PC-3 (cell line): ENCODE results near the gene TBC1D16. TPM values are rescaled to one million over a fixed set of nuclear protein-coding genes. Genes with fewer than 3 reads are reported as not detected.
"Not testable (repeated sequence)": the region's sequence is repeated elsewhere in the genome, so short reads cannot be mapped to it uniquely, and the experiment has no call there.

Experiments
- ATAC-seq: fragments of 200-7000 bp; cut with Tn5 transposase; 2 replicates; pipeline ENCODE4 v1.9.1; 2020; ENCODE audit warnings: mild to moderate bottlenecking, moderate library complexity
- BruUV-seq: library from RNA; stranded (reverse); fragments of 400-500 nt; replicated peaks from 2 replicates; lab custom pipeline; 2021; lab: Mats Ljungman, UMichigan
- CTCF ChIA-PET: fragments of 300-600 bp; sonication (Branson Sonifier 250); formaldehyde crosslinking; loops from one replicate; lab custom pipeline; 2022; ENCODE audit warnings: antibody characterized with exemption; lab: Charles Lee
- POLR2A ChIA-PET: fragments of 300-600 bp; sonication (Branson Sonifier 250); formaldehyde crosslinking; loops from one replicate; lab custom pipeline; 2022; ENCODE audit warnings: antibody characterized with exemption; ENCODE audit not compliant: unreplicated experiment; lab: Charles Lee
- DNase-seq: peaks from one replicate; pipeline ENCODE4 v3.0.0-alpha.2; 2015
- H2AFZ ChIP-seq: fragments of 300-600 bp; sonication (generic); 2 replicates; pipeline ENCODE4 v1.6.0; 2016; ENCODE audit warnings: antibody characterized with exemption, low read length
- H3F3A ChIP-seq: fragments of 300-600 bp; sonication (generic); one replicate; pipeline ENCODE4 v1.6.0; 2017; ENCODE audit warnings: antibody characterized with exemption, low read length, control low read depth, mild to moderate bottlenecking; ENCODE audit not compliant: unreplicated experiment
- H3K27ac ChIP-seq: fragments of 300-600 bp; sonication (generic); 2 replicates; pipeline ENCODE4 v1.5.1; 2016; ENCODE audit warnings: mild to moderate bottlenecking, low read length
- H3K27me3 ChIP-seq: fragments of 300-600 bp; sonication (generic); 2 replicates; pipeline ENCODE4 v1.6.1; 2016; ENCODE audit warnings: low read length, mixed read lengths
- H3K36me3 ChIP-seq: fragments of 300-600 bp; sonication (generic); 2 replicates; pipeline ENCODE4 v1.6.1; 2016; ENCODE audit warnings: low read depth, mixed run types, low read length, mixed read lengths
- H3K4me1 ChIP-seq: fragments of 300-600 bp; sonication (generic); 2 replicates; pipeline ENCODE4 v1.5.1; 2016; ENCODE audit warnings: low read length; ENCODE audit not compliant: insufficient read depth
- H3K4me2 ChIP-seq: fragments of 300-600 bp; sonication (generic); 2 replicates; pipeline ENCODE4 v1.6.0; 2016; ENCODE audit warnings: low read length
- H3K4me3 ChIP-seq: fragments of 300-600 bp; sonication (generic); 2 replicates; pipeline ENCODE4 v1.5.1; 2016; ENCODE audit warnings: mild to moderate bottlenecking, low read length, mixed read lengths
- H3K79me2 ChIP-seq: fragments of 300-600 bp; sonication (generic); 2 replicates; pipeline ENCODE4 v1.6.1; 2017; ENCODE audit warnings: low read length, mixed read lengths
- H3K9ac ChIP-seq: fragments of 300-600 bp; sonication (generic); 2 replicates; pipeline ENCODE4 v1.6.0; 2016; ENCODE audit warnings: mild to moderate bottlenecking, low read length
- H3K9me2 ChIP-seq: fragments of 300-600 bp; sonication (generic); replicated peaks from 2 replicates; pipeline ENCODE4 v1.6.1; 2016; ENCODE audit warnings: mixed run types, low read length, mixed read lengths
- H3K9me3 ChIP-seq: fragments of 300-600 bp; sonication (generic); 2 replicates; pipeline ENCODE4 v1.6.1; 2016; ENCODE audit warnings: low read length, mixed read lengths
- H4K20me1 ChIP-seq: fragments of 300-600 bp; sonication (generic); 2 replicates; pipeline ENCODE4 v1.6.1; 2016; ENCODE audit warnings: low read length, mixed read lengths
- EZH2 ChIP-seq: fragments of 300-600 bp; sonication (generic); IDR thresholded peaks from one replicate; pipeline ENCODE4 v1.6.1; 2017; ENCODE audit warnings: antibody characterized with exemption, mild to moderate bottlenecking, low read length; ENCODE audit not compliant: unreplicated experiment
- EZH2phosphoT487 ChIP-seq: fragments of 300-600 bp; sonication (generic); IDR thresholded peaks from 2 replicates; pipeline ENCODE4 v1.6.1; 2018; ENCODE audit warnings: mild to moderate bottlenecking, antibody characterized with exemption, low read length, borderline replicate concordance
- intact Hi-C: fragments of 100-400 bp; cut with micrococcal nuclease; formaldehyde crosslinking; loops from 2 replicates; pipeline ENCODE4 v1.9.0; 2023
- total RNA-seq: library from RNA; depleted of rRNA; stranded (reverse); fragments of >200 nt; gene quantifications from 2 replicates; pipeline ENCODE4 v1.2.3, GENCODE V29; 2014
- TF ChIP-seq, protein P1 (sequence below): fragments of 300-600 bp; sonication (generic); conservative IDR thresholded peaks from 2 replicates; pipeline ENCODE4 v1.5.1; 2017; ENCODE audit warnings: antibody characterized with exemption, low read depth, mild to moderate bottlenecking, low read length

TBC1D16 gene
- total RNA-seq, 1 experiment from 2014 or later: 23.7 TPM

DNA sequence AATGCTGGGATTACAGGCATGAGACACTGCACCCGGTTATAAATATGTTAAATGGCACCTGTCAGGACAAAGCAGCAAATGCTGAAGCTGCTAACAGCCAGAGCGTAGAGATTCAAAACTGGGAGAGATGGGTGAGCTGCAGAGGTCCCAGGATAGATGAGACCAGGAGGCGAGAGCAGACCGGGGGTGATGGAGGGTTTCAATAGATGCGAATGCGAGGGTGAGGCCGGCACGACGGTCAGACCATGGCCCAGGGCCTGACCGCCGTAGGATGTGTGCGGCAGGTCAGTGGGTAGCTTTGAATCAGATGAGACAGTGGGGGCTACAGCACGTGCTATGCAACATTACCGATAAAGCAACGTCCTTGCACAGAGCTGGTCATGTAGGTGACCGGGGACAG lies 15.0 kb upstream of the TBC1D16 start:
- H3K4me3 ChIP-seq: no peak overlapping the region

DNA sequence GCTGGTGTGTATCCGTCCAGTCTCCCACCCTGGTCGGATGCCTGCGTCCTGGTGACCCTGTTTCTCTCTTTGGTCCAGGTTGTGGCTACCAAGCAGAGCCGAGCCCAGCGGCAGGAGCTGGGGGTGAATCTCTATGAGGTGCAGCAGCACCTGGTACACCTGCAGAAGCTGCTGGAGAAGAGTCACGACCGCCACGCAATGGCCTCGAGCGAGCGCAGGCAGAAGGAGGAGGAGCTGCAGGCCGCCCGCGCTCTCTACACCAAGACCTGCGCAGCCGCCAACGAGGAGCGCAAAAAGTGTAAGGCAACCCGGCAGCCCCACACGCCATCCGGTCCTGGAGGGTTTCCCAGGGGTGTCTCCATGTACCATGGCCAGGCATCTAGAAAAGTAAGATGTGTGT lies 14.3 kb upstream of the TBC1D16 start:
- no peaks in the 10 kb centered on the region for H3K36me3 ChIP-seq
- no peaks in the 10 kb centered on the region for H3K9me2 ChIP-seq
- TF ChIP-seq, protein P1, sequence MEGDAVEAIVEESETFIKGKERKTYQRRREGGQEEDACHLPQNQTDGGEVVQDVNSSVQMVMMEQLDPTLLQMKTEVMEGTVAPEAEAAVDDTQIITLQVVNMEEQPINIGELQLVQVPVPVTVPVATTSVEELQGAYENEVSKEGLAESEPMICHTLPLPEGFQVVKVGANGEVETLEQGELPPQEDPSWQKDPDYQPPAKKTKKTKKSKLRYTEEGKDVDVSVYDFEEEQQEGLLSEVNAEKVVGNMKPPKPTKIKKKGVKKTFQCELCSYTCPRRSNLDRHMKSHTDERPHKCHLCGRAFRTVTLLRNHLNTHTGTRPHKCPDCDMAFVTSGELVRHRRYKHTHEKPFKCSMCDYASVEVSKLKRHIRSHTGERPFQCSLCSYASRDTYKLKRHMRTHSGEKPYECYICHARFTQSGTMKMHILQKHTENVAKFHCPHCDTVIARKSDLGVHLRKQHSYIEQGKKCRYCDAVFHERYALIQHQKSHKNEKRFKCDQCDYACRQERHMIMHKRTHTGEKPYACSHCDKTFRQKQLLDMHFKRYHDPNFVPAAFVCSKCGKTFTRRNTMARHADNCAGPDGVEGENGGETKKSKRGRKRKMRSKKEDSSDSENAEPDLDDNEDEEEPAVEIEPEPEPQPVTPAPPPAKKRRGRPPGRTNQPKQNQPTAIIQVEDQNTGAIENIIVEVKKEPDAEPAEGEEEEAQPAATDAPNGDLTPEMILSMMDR: no peak
- TF ChIP-seq EZH2phosphoT487: no peak
- TF ChIP-seq EZH2: no peak
- DNase-seq: no peak
- no peak for ATAC-seq
- H3F3A ChIP-seq: no peaks in the 10 kb centered on the region
- no peaks in the 10 kb centered on the region for H4K20me1 ChIP-seq
- CTCF ChIA-PET: no interaction called here
- H2AFZ ChIP-seq: no peak overlapping the region
- no peak overlapping the region for H3K9ac ChIP-seq
- no TSS peak for BruUV-seq
- H3K4me1 ChIP-seq: no peaks in the 10 kb centered on the region
- no peaks in the 10 kb centered on the region for H3K79me2 ChIP-seq
- intact Hi-C loops: no loop called here
- H3K4me3 ChIP-seq: no peak overlapping the region
- no peaks in the 10 kb centered on the region for H3K9me3 ChIP-seq
- H3K4me2 ChIP-seq: no peak overlapping the region
- no peaks in the 10 kb centered on the region for H3K27me3 ChIP-seq
- H3K27ac ChIP-seq: no peak overlapping the region
- POLR2A ChIA-PET: interaction anchor here (0.7 kb wide), 1 partner anchor 21 kb away, joined by 4 read pairs; no protein-coding TSS in a partner anchor

More for the DNA sequence above, 15.0 kb upstream of the TBC1D16 start:
- no peak overlapping the region for H2AFZ ChIP-seq
- no peak overlapping the region for H3K9ac ChIP-seq
- H4K20me1 ChIP-seq: no peaks in the 10 kb centered on the region
- DNase-seq (no peak), ATAC-seq (no peak)
- H3K4me2 ChIP-seq: no peak overlapping the region
- no peak overlapping the region for H3K27ac ChIP-seq
- H3K27me3 ChIP-seq: no peaks in the 10 kb centered on the region
- POLR2A ChIA-PET: no interaction called here
- no peaks in the 10 kb centered on the region for H3K36me3 ChIP-seq
- no peaks in the 10 kb centered on the region for H3K9me3 ChIP-seq
- BruUV-seq: no TSS peak
- intact Hi-C loops: no loop called here
- no peaks in the 10 kb centered on the region for H3F3A ChIP-seq
- H3K9me2 ChIP-seq: no peaks in the 10 kb centered on the region
- CTCF ChIA-PET: interaction anchor here (0.6 kb wide), 1 partner anchor 10 kb away, joined by 6 read pairs; no protein-coding TSS in a partner anchor
- no peaks in the 10 kb centered on the region for H3K4me1 ChIP-seq
- TF ChIP-seq EZH2phosphoT487 (no peak), EZH2 (no peak)
- TF ChIP-seq, protein P1: no peak
- no peaks in the 10 kb centered on the region for H3K79me2 ChIP-seq

DNA sequence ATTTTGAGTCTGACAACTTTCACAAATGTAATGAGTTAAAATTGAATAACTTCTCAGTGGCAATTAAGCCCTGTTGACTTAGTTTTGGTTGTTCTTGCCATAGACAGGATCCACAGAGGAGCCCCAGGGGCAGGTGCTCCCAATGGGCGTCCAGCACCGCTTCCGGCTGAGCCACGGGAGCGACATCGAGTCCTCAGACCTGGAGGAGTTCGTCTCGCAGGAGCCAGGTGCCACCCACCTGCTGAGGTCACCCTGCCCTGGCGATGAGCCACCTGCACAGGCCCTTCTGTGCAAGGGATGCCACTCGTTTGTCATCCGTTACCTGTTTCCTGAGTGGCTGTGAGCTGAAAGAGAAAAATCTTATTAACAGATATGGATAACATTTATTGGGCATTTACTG lies 11.5 kb upstream of the TBC1D16 start:
- no peaks in the 10 kb centered on the region for H4K20me1 ChIP-seq
- H3K9me2 ChIP-seq: no peaks in the 10 kb centered on the region
- no peaks in the 10 kb centered on the region for H3K9me3 ChIP-seq
- no peak overlapping the region for H3K27ac ChIP-seq
- ChIA-PET CTCF (interaction anchor here (0.6 kb wide), 1 partner anchor 39 kb away, joined by 4 read pairs; no protein-coding TSS in a partner anchor), POLR2A (no interaction called here)
- no peaks in the 10 kb centered on the region for H3K36me3 ChIP-seq
- H3K9ac ChIP-seq: no peak overlapping the region
- no peaks in the 10 kb centered on the region for H3K4me1 ChIP-seq
- no peaks in the 10 kb centered on the region for H3F3A ChIP-seq
- TF ChIP-seq, protein P1: no peak
- no peak for TF ChIP-seq EZH2
- no peak for TF ChIP-seq EZH2phosphoT487
- H3K79me2 ChIP-seq: no peaks in the 10 kb centered on the region
- no TSS peak for BruUV-seq
- intact Hi-C loops: no loop called here
- no peak overlapping the region for H2AFZ ChIP-seq
- no peaks in the 10 kb centered on the region for H3K27me3 ChIP-seq
- no peak overlapping the region for H3K4me2 ChIP-seq
- H3K4me3 ChIP-seq: no peak overlapping the region
- no peak for DNase-seq
- no peak for ATAC-seq

DNA sequence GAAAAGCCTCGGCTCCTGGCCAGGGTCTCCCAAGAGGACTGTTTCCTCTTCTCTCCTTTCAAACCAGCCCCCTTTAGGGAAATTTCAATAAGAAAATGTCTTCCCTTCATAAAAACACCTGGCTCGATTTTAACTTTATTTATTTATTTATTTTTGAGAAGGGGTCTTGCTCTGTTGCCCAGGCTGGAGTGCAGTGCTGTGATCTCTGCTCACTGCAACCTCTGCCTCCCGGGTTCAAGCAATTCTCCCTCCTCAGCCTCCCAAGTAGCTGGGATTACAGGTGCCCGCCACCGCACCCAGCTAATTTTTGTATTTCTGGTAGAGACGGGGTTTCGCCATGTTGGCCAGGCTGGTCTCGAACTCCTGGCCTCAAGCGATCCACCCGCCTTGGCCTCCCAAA lies 11.0 kb upstream of the TBC1D16 start:
- H3F3A ChIP-seq, H3K27ac ChIP-seq, H2AFZ ChIP-seq, intact Hi-C loops, H3K79me2 ChIP-seq, H3K9me3 ChIP-seq, POLR2A ChIA-PET, CTCF ChIA-PET, H3K27me3 ChIP-seq, BruUV-seq, H3K9ac ChIP-seq, H3K4me1 ChIP-seq, H3K36me3 ChIP-seq, H3K9me2 ChIP-seq, H3K4me2 ChIP-seq, ATAC-seq, H3K4me3 ChIP-seq, H4K20me1 ChIP-seq, DNase-seq: not testable (repeated sequence)
